Activated CD8-positive, alpha-beta T cell treated with anti-CD3 and anti-CD28 coated beads, Interleukin-2, amount 10 ng/mL, durations not matched to agents 7 days and 5 days (primary cell): ENCODE results near the gene KCNMA1. TPM values are rescaled to one million over a fixed set of nuclear protein-coding genes. Genes with fewer than 3 reads are reported as not detected.

Source experiments
- ATAC-seq: fragments of 150-1000 bp; cut with Tn5 transposase; one replicate; pipeline ENCODE4 v1.10.0; 2021; ENCODE audit warnings: moderate library complexity
- CTCF ChIA-PET: fragments of 350-600 bp; sonication (Branson Sonifier 250); formaldehyde crosslinking; loops from one replicate; lab custom pipeline; 2021; ENCODE audit warnings: antibody characterized with exemption; lab: Charles Lee
- POLR2A ChIA-PET: fragments of 350-600 bp; sonication (Branson Sonifier 250); formaldehyde crosslinking; loops from one replicate; lab custom pipeline; 2021; ENCODE audit warnings: antibody characterized with exemption; lab: Charles Lee
- DNase-seq: peaks from one replicate; pipeline ENCODE4 v3.0.0-alpha.2; 2020
- H3K27ac Mint-ChIP-seq: one replicate; pipeline ENCODE4 v1.8.0; 2021; ENCODE audit warnings: mild to moderate bottlenecking, mixed read lengths
- H3K27me3 Mint-ChIP-seq: one replicate; pipeline ENCODE4 v1.8.0; 2021; ENCODE audit warnings: low read depth, mixed read lengths
- H3K36me3 Mint-ChIP-seq: one replicate; pipeline ENCODE4 v1.8.0; 2021; ENCODE audit warnings: low read depth, mixed read lengths
- H3K4me1 Mint-ChIP-seq: one replicate; pipeline ENCODE4 v1.8.0; 2021; ENCODE audit warnings: low read depth, mixed read lengths
- H3K4me3 Mint-ChIP-seq: one replicate; pipeline ENCODE4 v1.8.0; 2021; ENCODE audit warnings: mild to moderate bottlenecking, mixed read lengths
- H3K9me3 Mint-ChIP-seq: one replicate; pipeline ENCODE4 v1.8.0; 2022; ENCODE audit warnings: mixed read lengths; ENCODE audit not compliant: insufficient read depth
- total RNA-seq, 2 experiments: library from RNA; stranded (reverse); gene quantifications; one replicate each; pipeline ENCODE4 v1.2.3, GENCODE V29; 2021

KCNMA1 gene
- total RNA-seq, 2 experiments from 2014 or later: 0.16 TPM

DNA sequence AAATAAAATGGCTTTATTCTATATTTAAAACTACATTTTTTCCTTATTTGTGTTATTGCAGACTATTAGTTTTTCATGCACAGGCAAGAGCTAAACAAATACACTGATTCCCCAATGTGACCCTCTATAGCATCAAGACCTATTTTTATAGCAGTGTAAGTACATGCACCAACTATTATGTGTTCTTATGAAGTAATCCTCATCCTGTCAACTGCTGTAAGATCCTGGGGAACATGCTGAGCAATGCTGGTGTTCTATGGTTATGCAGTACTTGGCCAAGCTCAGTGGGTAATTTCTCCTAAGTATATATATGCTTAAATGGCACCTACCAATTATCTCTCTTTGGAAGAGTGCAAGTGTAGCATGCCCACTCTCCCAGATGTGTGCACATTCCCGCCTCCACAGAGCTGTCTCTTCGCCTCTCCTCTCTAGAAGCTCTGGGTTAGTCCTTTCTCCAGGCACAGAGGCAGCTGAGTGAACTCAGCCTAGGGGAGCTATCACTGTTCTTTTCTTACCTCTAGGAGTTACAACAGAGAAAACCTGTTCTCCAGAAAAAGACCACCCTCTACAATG is 428.8 kb downstream of the KCNMA1 start:
- Mint-ChIP-seq H3K9me3 (no peaks in the 10 kb centered on the region), H3K27me3 (peaks cover 24% of the 10 kb centered on the region), H3K4me3 (no peak overlapping the region), H3K27ac (no peak overlapping the region), H3K4me1 (no peaks in the 10 kb centered on the region), H3K36me3 (no peaks in the 10 kb centered on the region)
- ChIA-PET POLR2A (no interaction called here), CTCF (interaction anchor here (1.1 kb wide), 1 partner anchor 36 kb away, joined by 3 read pairs; no protein-coding TSS in a partner anchor)
- ATAC-seq: no peak
- no peak for DNase-seq

DNA sequence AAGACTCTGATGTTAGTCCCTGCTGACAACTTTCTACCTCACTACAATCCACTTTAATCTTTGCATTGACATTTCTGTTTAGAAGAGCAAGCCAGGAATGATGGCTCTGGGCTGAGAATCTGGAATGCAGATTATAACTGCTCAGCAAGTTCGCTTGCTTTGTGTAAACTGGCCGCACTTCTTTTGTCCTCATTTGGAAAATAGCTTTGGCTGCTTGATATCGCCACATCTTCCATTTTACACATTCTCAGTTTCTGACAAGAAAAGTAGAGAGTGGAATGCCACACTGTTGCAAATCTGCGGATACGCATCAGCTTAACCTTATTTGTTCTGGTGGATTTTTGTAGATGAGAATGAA is 429.8 kb downstream of the KCNMA1 start:
- Mint-ChIP-seq H3K4me1 (no peaks in the 10 kb centered on the region), H3K27me3 (peaks cover 28% of the 10 kb centered on the region), H3K9me3 (no peaks in the 10 kb centered on the region), H3K36me3 (no peaks in the 10 kb centered on the region), H3K4me3 (no peak overlapping the region), H3K27ac (no peak overlapping the region)
- DNase-seq (no peak), ATAC-seq (no peak)
- POLR2A ChIA-PET: no interaction called here
- CTCF ChIA-PET: interaction anchor here (1.1 kb wide), 1 partner anchor 35 kb away, joined by 3 read pairs; no protein-coding TSS in a partner anchor

DNA sequence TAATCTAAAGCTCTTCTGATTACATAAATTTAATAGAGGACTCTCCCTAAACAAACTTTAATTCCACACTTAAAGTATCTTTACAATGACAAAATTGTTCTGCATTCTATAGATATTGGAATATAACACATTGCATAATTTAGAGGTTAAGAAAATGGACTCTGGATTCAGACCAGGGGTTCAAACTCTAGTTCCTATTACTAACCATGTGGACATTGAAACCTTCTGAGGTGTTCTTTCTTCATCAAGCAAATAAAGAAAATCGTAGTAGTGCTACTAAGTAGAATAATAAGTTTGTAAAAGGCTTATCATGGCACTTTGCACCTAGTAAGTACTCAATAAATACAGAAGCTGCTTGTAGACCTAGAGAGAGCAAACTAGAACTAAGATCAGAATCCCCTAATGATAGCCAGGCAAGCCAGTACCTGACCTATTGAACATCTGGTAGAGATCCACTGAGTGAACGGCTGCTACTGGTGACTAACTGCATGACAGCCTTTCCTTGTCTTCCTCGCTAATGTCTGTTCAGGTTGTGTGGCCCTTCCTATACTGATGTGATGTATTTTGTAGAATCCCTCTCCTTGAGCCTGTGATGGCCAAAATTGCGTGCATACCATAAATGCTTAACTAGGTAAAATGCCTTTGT is 430.3 kb downstream of the KCNMA1 start:
- no peak overlapping the region for H3K27ac Mint-ChIP-seq
- ChIA-PET CTCF (no interaction called here), POLR2A (no interaction called here)
- no peak for DNase-seq
- no peaks in the 10 kb centered on the region for H3K9me3 Mint-ChIP-seq
- peaks cover 32% of the 10 kb centered on the region for H3K27me3 Mint-ChIP-seq
- no peak overlapping the region for H3K4me3 Mint-ChIP-seq
- no peaks in the 10 kb centered on the region for H3K4me1 Mint-ChIP-seq
- no peaks in the 10 kb centered on the region for H3K36me3 Mint-ChIP-seq
- ATAC-seq: no peak

DNA sequence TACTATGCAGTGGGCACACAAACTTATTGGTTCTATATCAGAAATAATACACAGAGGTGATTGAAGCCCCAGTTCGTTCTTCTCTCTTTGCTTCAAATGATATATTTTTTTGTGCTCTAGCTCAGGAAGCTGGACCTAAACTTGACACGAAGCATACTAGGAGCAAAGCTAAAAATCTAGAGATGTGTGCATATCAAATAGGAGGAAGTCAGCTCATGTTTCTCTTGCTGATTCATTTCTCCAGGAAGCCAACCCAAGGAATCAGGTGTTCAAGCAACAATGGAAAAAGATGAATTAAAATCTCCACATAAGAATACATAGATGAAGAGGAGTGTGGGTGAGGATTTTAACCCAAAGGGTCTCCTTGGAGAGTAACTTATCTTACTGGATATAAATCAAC is 432.5 kb downstream of the KCNMA1 start:
- POLR2A ChIA-PET: no interaction called here
- no peak overlapping the region for H3K4me3 Mint-ChIP-seq

DNA sequence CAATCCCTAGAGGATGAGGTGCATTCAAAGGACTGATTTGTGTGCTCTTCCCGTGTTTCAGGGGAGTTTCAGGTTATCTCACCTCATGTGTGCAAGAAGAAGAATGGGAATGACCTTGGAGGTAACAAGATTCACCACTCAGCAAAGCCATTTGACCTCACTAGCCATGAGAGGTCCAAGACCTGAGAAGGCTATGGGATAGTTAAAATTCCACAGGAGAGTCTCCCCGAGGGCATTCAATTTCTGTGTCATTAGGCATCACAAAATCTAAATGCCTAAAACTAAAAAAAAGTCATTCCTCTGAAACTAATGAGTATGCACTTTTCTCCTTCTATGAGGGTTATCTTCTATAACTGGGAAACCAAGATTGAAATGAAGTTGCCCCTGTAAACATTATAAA is 433.4 kb downstream of the KCNMA1 start:
- DNase-seq (no peak), ATAC-seq (no peak)
- no peak overlapping the region for H3K4me3 Mint-ChIP-seq
- H3K36me3 Mint-ChIP-seq: no peaks in the 10 kb centered on the region
- no peak overlapping the region for H3K27ac Mint-ChIP-seq
- no peaks in the 10 kb centered on the region for H3K4me1 Mint-ChIP-seq
- ChIA-PET POLR2A (no interaction called here), CTCF (no interaction called here)
- H3K9me3 Mint-ChIP-seq: no peaks in the 10 kb centered on the region
- H3K27me3 Mint-ChIP-seq: peaks cover 23% of the 10 kb centered on the region

More for the DNA sequence above, 432.5 kb downstream of the KCNMA1 start:
- H3K27ac Mint-ChIP-seq: no peak overlapping the region
- CTCF ChIA-PET: interaction anchor here (0.8 kb wide), 1 partner anchor 32 kb away, joined by 3 read pairs; no protein-coding TSS in a partner anchor
- no peaks in the 10 kb centered on the region for H3K9me3 Mint-ChIP-seq
- no peaks in the 10 kb centered on the region for H3K4me1 Mint-ChIP-seq
- no peak for ATAC-seq
- H3K36me3 Mint-ChIP-seq: no peaks in the 10 kb centered on the region
- peaks cover 25% of the 10 kb centered on the region for H3K27me3 Mint-ChIP-seq
- DNase-seq: no peak

DNA sequence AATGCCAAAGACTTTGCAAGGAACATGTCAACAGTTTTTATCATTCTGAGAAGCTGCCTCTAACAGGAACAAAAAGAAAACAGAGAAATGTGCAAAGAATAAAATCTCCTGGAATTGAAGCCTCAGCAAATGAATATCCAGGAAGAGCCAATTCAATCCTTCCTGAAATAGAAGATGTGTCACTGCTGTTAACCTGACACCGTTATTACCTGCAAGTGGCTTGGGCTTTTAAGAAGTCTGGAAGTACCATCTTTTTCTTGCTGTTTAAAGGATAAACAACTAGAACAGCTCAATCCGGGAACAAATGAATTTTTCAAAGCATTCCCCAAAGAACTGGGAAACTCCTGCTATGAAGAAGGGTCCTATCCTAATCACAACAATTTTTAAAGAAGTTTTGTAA is 434.8 kb downstream of the KCNMA1 start:
- CTCF ChIA-PET: no interaction called here
- H3K9me3 Mint-ChIP-seq: no peaks in the 10 kb centered on the region
- no peak overlapping the region for H3K4me3 Mint-ChIP-seq
- no peak overlapping the region for H3K27ac Mint-ChIP-seq
- no peaks in the 10 kb centered on the region for H3K4me1 Mint-ChIP-seq
- H3K36me3 Mint-ChIP-seq: no peaks in the 10 kb centered on the region
- POLR2A ChIA-PET: no interaction called here
- no peak for DNase-seq
- H3K27me3 Mint-ChIP-seq: peaks cover 31% of the 10 kb centered on the region
- ATAC-seq: no peak

DNA sequence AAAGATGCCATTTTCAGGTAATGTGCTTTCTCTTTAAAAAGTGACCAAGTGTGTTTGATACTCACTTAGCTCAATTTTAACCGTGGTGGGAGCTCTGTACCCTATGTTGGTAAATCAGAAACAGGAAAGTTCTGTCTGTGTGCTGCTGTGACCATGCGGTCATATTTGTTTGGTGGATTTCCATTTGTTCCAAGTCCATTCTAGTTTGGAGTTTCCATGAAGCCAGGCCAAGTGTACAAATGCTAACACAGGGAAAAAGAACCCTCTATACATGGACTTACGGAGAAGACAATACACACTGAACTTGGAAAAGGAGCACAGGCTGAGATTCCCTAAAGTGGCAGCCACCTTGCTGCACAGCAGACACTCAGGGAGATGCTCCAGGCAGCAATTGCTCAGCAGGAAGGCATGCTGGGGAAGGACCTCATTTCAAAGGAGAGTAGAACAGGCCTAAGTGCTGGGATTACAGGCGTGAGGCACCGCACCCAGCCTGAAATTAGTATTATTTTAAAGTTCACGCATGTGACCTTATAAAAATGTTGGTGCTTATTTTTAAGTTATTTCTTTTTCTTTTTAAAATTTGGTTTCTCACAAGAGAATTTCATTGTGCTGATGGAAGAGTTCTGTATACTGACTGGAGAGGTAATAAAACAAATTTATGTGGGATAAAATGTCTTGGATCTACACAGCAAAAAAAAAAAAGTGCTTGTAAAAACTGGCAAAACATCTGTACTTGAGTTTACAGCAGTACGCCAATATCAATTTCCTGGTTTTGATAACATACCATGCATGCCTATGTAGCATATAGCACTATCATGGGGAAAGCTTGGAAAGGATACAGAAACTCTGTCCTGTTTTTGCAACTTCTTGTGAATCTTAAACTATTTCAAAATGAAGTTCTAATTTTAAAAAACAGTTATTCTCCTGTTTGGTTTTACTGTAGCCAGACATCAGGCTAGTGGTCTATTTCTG is 436.2 kb downstream of the KCNMA1 start:
- Mint-ChIP-seq H3K27ac (no peak overlapping the region), H3K9me3 (no peaks in the 10 kb centered on the region), H3K27me3 (peaks cover 34% of the 10 kb centered on the region), H3K36me3 (no peaks in the 10 kb centered on the region), H3K4me3 (no peak overlapping the region), H3K4me1 (no peaks in the 10 kb centered on the region)
- ATAC-seq: no peak
- POLR2A ChIA-PET: no interaction called here
- CTCF ChIA-PET: no interaction called here
- no peak for DNase-seq

DNA sequence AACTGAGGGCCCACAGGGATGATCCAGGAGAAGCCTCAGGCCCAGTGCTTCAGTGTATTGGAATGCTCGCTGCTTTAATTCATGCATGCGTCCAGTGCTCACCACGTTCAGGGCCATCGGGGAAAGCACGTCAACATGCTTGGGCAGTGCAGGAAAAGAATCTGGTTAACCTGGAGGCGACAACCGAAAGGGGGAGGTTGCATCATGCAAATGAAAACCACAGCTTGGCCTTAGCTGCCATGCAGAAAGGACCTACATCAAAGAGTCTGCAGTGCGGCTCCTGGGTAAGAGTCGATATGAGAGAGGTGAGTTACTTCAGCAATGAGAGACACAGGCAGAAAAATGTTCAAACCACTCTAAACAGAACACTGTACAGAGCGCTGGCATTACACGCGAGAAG is 440.1 kb downstream of the KCNMA1 start:
- Mint-ChIP-seq H3K4me1 (no peaks in the 10 kb centered on the region), H3K36me3 (no peaks in the 10 kb centered on the region), H3K27ac (no peak overlapping the region), H3K27me3 (peaks cover 22% of the 10 kb centered on the region), H3K4me3 (no peak overlapping the region), H3K9me3 (no peaks in the 10 kb centered on the region)
- ATAC-seq (no peak), DNase-seq (no peak)
- ChIA-PET POLR2A (no interaction called here), CTCF (no interaction called here)

DNA sequence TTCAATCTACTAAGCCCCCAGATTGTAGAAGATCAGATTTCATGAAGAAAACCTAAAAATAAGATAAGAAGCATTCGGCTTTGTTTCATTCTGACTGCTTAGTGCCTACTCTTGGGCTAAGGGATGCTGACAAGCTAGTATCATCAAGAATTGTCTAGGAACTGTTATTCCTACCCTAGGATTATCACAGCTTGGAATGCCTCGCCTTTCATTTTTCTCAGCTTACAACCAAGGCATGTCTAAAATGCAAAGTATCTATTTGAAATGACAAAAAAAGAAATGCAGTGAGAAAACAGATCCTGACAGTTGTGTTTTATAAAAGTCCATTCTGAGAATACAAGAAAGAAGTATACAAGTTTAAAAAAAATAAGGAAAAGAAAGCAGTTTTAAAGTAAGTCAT is 441.0 kb downstream of the KCNMA1 start:
- POLR2A ChIA-PET: no interaction called here
- Mint-ChIP-seq H3K27me3 (peaks cover 23% of the 10 kb centered on the region), H3K4me3 (no peak overlapping the region), H3K27ac (no peak overlapping the region), H3K4me1 (no peaks in the 10 kb centered on the region), H3K9me3 (no peaks in the 10 kb centered on the region), H3K36me3 (no peaks in the 10 kb centered on the region)
- ATAC-seq (no peak), DNase-seq (no peak)
- CTCF ChIA-PET: no interaction called here

DNA sequence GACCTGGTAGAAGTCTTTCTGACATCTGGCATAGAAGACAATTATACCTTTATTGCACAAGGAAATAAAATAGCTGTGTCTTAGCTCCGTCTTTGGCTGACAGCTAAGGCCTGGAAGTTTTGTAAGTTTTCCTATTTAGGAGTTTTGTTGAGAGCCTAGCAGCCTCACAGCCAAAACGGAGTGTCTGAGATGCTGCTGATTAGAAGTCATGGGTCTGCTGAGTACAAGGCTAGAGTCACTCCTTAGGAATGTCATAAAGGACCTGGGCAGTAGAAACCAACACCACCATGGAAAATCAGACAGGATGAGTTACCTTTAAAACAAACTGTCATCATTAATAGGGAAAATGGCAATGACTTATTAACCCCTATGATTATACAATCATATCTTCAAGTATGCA is 442.5 kb downstream of the KCNMA1 start:
- no peaks in the 10 kb centered on the region for H3K4me1 Mint-ChIP-seq
- ChIA-PET POLR2A (no interaction called here), CTCF (no interaction called here)
- peaks cover 22% of the 10 kb centered on the region for H3K27me3 Mint-ChIP-seq
- no peak for DNase-seq
- H3K36me3 Mint-ChIP-seq: no peaks in the 10 kb centered on the region
- H3K4me3 Mint-ChIP-seq: no peak overlapping the region
- no peaks in the 10 kb centered on the region for H3K9me3 Mint-ChIP-seq
- H3K27ac Mint-ChIP-seq: no peak overlapping the region
- ATAC-seq: no peak

DNA sequence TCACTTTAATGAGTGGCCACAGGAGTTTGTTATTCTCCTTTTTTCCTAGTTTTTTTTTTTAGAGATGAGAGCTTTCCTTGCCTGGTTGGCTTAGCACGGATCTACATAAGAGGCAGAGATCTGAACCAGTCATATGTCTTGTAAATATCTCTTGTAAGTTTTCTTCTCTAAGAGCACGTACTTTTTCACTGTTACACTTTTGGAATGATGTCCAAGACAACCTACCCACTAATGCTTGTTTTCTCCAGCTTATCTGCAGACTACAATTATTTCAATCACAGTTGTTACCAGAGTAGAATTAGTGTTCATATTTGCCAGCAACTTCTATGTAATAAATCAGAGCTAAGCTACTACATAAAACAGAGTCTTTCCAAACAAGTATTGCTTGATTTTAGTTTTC is 444.6 kb downstream of the KCNMA1 start:
- no peak for ATAC-seq
- H3K27ac Mint-ChIP-seq: no peak overlapping the region
- H3K9me3 Mint-ChIP-seq: no peaks in the 10 kb centered on the region
- ChIA-PET POLR2A (no interaction called here), CTCF (interaction anchor here (1.6 kb wide), 1 partner anchor 27 kb away, joined by 6 read pairs; no protein-coding TSS in a partner anchor)
- H3K27me3 Mint-ChIP-seq: peaks cover 17% of the 10 kb centered on the region
- H3K4me1 Mint-ChIP-seq: no peaks in the 10 kb centered on the region
- DNase-seq: no peak
- no peak overlapping the region for H3K4me3 Mint-ChIP-seq
- no peaks in the 10 kb centered on the region for H3K36me3 Mint-ChIP-seq

DNA sequence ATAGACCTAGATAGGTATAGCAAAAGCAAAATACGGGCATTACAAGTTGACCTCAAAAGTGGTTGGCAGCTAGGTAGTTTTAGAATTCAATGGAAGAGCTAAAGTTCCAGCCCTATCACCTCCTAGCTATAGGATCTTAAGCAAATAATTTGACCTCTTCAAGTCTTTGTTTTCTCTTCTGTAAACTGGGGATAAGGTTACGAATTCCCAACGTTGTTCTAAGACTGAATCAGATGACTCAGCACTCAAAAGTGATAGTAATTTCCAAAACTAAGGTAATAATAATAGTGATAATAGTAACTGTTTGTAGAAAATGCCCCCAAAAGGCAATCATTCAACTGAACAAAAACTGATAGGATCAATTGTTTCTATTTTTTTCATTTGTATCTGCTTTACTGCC is 445.2 kb downstream of the KCNMA1 start:
- POLR2A ChIA-PET: no interaction called here
- Mint-ChIP-seq H3K4me1 (no peaks in the 10 kb centered on the region), H3K9me3 (no peaks in the 10 kb centered on the region), H3K36me3 (no peaks in the 10 kb centered on the region), H3K4me3 (no peak overlapping the region), H3K27me3 (peaks cover 12% of the 10 kb centered on the region), H3K27ac (no peak overlapping the region)
- CTCF ChIA-PET: interaction anchor here (1.5 kb wide), 1 partner anchor 27 kb away, joined by 3 read pairs; no protein-coding TSS in a partner anchor
- DNase-seq (no peak), ATAC-seq (no peak)
